Colonic mucosa (tissue), 4 donors: Measurements from ENCODE around the gene COG6. TPM values are rescaled to one million over a fixed set of nuclear protein-coding genes. Genes with fewer than 3 reads are reported as not detected.

Experiments used
- DNase-seq: peaks from one replicate; pipeline ENCODE4 v3.0.0-alpha.2; 2020
- H3K27ac ChIP-seq: fragments of 200-600 bp; one replicate; pipeline ENCODE4 v1.8.0; 2021
- H3K27me3 ChIP-seq: fragments of 200-600 bp; one replicate; pipeline ENCODE4 v1.8.0; 2021
- H3K36me3 ChIP-seq: fragments of 200-600 bp; one replicate; pipeline ENCODE4 v1.8.0; 2021
- H3K4me1 ChIP-seq: fragments of 200-600 bp; one replicate; pipeline ENCODE4 v1.8.0; 2021; ENCODE audit warnings: mild to moderate bottlenecking
- H3K4me3 ChIP-seq: fragments of 200-600 bp; one replicate; pipeline ENCODE4 v1.8.0; 2021
- H3K9ac ChIP-seq, 2 donors: one replicate each; pipeline ENCODE4 v1.7.0; 2013; ENCODE audit warnings: control low read depth in 2 of 2, low read depth in 2 of 2, low read length in 2 of 2
- H3K9me3 ChIP-seq: fragments of 200-600 bp; one replicate; pipeline ENCODE4 v1.8.0; 2021
- CTCF ChIP-seq: fragments of 200-600 bp; IDR thresholded peaks from one replicate; pipeline ENCODE4 v1.8.0; 2022; ENCODE audit warnings: antibody characterized with exemption, mild to moderate bottlenecking
- intact Hi-C: fragments of 100-400 bp; cut with DNase I; formaldehyde crosslinking; loops from one replicate; pipeline ENCODE4 v1.14.1; 2022
- total RNA-seq, 2 donors: library from RNA; stranded (reverse); fragmentation: NEBNext Ultra II Directional in 1 of 2; extraction: Animal tissue kit (Norgen Biotek cat#: 25700) in 1 of 2; gene quantifications; one replicate each; pipeline ENCODE4 v1.2.1, GENCODE V29; 2021
- donor health status: healthy.
- donor health status: DM: no; HTN: no; CAD: no.
- donor health status: DM: no; HTN: no; CAD: no.

Gene COG6
- total RNA-seq, 2 donors from 2014 or later, result 31.9 to 37.0 TPM

- H3K4me1 ChIP-seq, result no peaks in the 10 kb centered on the region
- H3K36me3 ChIP-seq, result no peaks in the 10 kb centered on the region
- H3K9me3 ChIP-seq, result no peaks in the 10 kb centered on the region
- no peak for DNase-seq
- no peak overlapping the region for H3K9ac ChIP-seq
- no peaks in the 10 kb centered on the region for H3K27me3 ChIP-seq
- intact Hi-C loops, result no loop called here
- no peak overlapping the region for H3K4me3 ChIP-seq
- no peak overlapping the region for H3K27ac ChIP-seq
- no peak for TF ChIP-seq CTCF
Observed at GRCh38 chr13:39665763-39666162, 10.3 kb downstream of the COG6 start.

DNA sequence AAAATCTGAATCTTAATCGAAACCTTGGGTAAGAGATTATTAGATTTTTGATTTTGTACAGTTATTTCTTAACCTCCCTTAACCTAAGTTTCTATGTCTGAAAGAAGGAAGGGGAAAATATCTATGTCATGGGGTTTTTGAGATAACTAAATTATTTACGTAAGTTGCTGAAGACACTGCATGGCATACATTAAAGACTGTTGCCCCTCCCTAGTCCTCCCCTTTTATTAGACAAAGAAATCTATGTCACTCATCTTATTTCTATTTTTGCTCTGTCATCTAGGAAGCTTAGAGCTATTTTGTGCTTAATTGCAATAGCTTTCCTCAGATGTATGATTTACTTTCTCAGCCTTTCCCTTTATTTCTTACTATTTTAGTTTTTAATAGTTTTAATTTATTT, 15.0 kb downstream of the COG6 start:
- no peaks in the 10 kb centered on the region for H3K36me3 ChIP-seq
- no peak overlapping the region for H3K4me3 ChIP-seq
- no peak overlapping the region for H3K27ac ChIP-seq
- H3K9ac ChIP-seq, result no peak overlapping the region
- intact Hi-C loops, result no loop called here
- H3K27me3 ChIP-seq, result no peaks in the 10 kb centered on the region
- no peak for DNase-seq
- H3K9me3 ChIP-seq, result no peaks in the 10 kb centered on the region
- H3K4me1 ChIP-seq, result no peaks in the 10 kb centered on the region
- no peak for TF ChIP-seq CTCF

- DNase-seq, result no peak
- H3K27me3 ChIP-seq, result no peaks in the 10 kb centered on the region
- TF ChIP-seq CTCF, result no peak
- H3K36me3 ChIP-seq, result no peaks in the 10 kb centered on the region
- no peaks in the 10 kb centered on the region for H3K4me1 ChIP-seq
- H3K27ac ChIP-seq, result no peak overlapping the region
- H3K9ac ChIP-seq, result no peak overlapping the region
- H3K4me3 ChIP-seq, result no peak overlapping the region
- intact Hi-C loops, result no loop called here
- no peaks in the 10 kb centered on the region for H3K9me3 ChIP-seq
Observed at GRCh38 chr13:39672378-39673132, 17.1 kb downstream of the COG6 start.

DNA sequence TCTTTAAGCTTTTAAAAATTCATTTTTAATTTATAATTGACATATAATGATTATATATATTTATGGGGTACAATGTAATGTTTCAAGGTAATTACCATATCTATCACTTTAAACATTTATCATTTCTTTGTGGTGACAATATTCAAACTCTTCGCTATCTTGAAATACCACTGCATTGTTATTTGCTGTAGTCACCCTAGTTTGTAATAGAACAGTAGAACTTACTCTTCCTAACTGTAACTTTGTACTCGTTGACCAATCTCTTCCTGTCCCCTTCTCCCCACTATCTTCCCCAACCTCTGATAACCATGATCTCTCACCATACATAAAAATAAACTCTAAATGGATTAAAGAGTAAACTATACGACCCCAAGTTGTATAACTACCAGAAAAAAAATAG, 20.4 kb downstream of the COG6 start:
- intact Hi-C loops, result no loop called here
- no peak for TF ChIP-seq CTCF

DNA sequence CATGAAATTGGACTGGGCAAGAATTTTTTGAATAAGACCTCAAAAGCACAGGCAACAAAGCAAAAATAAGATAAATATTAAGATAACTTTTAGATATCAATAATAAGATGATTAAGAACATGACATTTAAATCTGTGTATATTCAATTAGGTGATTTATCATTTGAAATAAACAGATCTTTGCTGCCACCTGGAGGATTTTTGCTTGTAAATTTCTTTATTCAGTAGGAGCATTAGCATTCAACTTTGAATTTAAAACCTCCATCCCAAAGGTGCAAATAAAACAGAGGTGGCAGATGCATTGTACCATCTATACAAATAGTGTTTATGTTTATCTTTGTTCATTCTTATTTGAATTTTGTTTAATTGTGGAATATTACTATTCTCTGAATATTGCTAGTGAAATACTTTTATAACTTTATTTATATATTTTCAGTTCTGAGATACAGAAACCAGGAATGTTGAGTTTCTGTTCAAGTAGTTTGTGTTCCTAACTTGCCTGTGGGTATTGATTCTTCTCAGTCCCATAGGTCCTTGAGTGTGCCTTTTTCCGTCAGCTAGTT, 20.9 kb downstream of the COG6 start:
- intact Hi-C loops, result no loop called here
- TF ChIP-seq CTCF, result peak; percentile 15
- H3K9me3 ChIP-seq, result no peaks in the 10 kb centered on the region
- H3K36me3 ChIP-seq, result peaks cover 5% of the 10 kb centered on the region
- no peaks in the 10 kb centered on the region for H3K4me1 ChIP-seq
- H3K4me3 ChIP-seq, result no peak overlapping the region
- H3K9ac ChIP-seq, result no peak overlapping the region
- H3K27me3 ChIP-seq, result no peaks in the 10 kb centered on the region
- no peak for DNase-seq
- no peak overlapping the region for H3K27ac ChIP-seq

More for the DNA sequence above, 20.4 kb downstream of the COG6 start:
- Histone ChIP-seq H3K4me1 (no peaks in the 10 kb centered on the region), H3K4me3 (no peak overlapping the region), H3K9me3 (no peaks in the 10 kb centered on the region), H3K27ac (no peak overlapping the region), H3K36me3 (peaks cover 5% of the 10 kb centered on the region), H3K27me3 (no peaks in the 10 kb centered on the region), H3K9ac (no peak overlapping the region)
- no peak for DNase-seq
